Natural killer cell (primary cell): Measurements from ENCODE around the gene NMNAT3. TPM values are rescaled to one million over a fixed set of nuclear protein-coding genes. Genes with fewer than 3 reads are reported as not detected.

Experiments
- ATAC-seq, 3 donors: fragments of 150-1000 bp in 2 of 3; fragments of 200-7000 bp in 1 of 3; cut with Tn5 transposase; 1 replicate in 1 of 3; 2 replicates in 2 of 3; pipeline ENCODE4 v1.10.0; 2021; ENCODE audit warnings: mild to moderate bottlenecking in 2 of 3, moderate library complexity in 2 of 3
- DNase-seq, 2 donors: peaks; one replicate each; pipeline versions ENCODE4 v3.0.0 to v3.0.0-alpha.2; 2013 to 2021; ENCODE audit warnings: mixed read lengths in 1 of 2
- H3K27ac ChIP-seq: one replicate; pipeline ENCODE4 v1.5.1; 2013; ENCODE audit warnings: mild to moderate bottlenecking, low read length
- H3K27me3 ChIP-seq: one replicate; pipeline ENCODE4 v1.6.1; 2013; ENCODE audit warnings: low read length; ENCODE audit not compliant: control insufficient read depth, insufficient read depth
- H3K36me3 ChIP-seq: one replicate; pipeline ENCODE4 v1.6.1; 2013; ENCODE audit warnings: low read length; ENCODE audit not compliant: control insufficient read depth, insufficient read depth
- H3K4me1 ChIP-seq: one replicate; pipeline ENCODE4 v1.6.1; 2013; ENCODE audit warnings: low read length; ENCODE audit not compliant: control insufficient read depth, insufficient read depth
- H3K4me3 ChIP-seq: one replicate; pipeline ENCODE4 v1.5.1; 2013; ENCODE audit warnings: low read length
- H3K9me3 ChIP-seq: one replicate; pipeline ENCODE4 v1.6.1; 2013; ENCODE audit warnings: low read length; ENCODE audit not compliant: control insufficient read depth, insufficient read depth
- H3K27ac Mint-ChIP-seq, 2 donors: one replicate each; pipeline ENCODE4 v1.8.0; 2022; ENCODE audit warnings: mild to moderate bottlenecking in 2 of 2, mixed read lengths in 2 of 2, moderate library complexity in 1 of 2
- H3K27me3 Mint-ChIP-seq, 2 donors: one replicate each; pipeline ENCODE4 v1.8.0; 2022; ENCODE audit warnings: low read depth in 2 of 2, mixed read lengths in 2 of 2
- H3K36me3 Mint-ChIP-seq: one replicate; pipeline ENCODE4 v1.8.0; 2022; ENCODE audit warnings: mixed read lengths
- H3K4me1 Mint-ChIP-seq, 2 donors: one replicate each; pipeline ENCODE4 v1.8.0; 2022; ENCODE audit warnings: mixed read lengths in 2 of 2
- H3K4me3 Mint-ChIP-seq: one replicate; pipeline ENCODE4 v1.8.0; 2022; ENCODE audit warnings: mild to moderate bottlenecking, moderate library complexity, mixed read lengths
- H3K9me3 Mint-ChIP-seq, 2 donors: one replicate each; pipeline ENCODE4 v1.8.0; 2022; ENCODE audit warnings: mixed read lengths in 2 of 2
- WGBS: methylation state at CpG from one replicate; pipeline ENCODE4 v1.1.7; 2013; ENCODE audit warnings: missing lambda C conversion rate; ENCODE audit not compliant: insufficient coverage; 5-methylcytosine and 5-hydroxymethylcytosine counted together
- intact Hi-C: fragments of 100-400 bp; cut with micrococcal nuclease; formaldehyde crosslinking; loops from one replicate; pipeline ENCODE4 v1.14.2; 2022
- total RNA-seq, 4 donors: library from RNA; stranded (reverse); fragments of 120-200 nt in 1 of 4; gene quantifications; one replicate each; pipeline versions ENCODE4 v1.2.3 to v1.2.4, GENCODE V29; 2013 to 2022
- TF ChIP-seq, protein P1 (sequence below): fragments of 200-600 bp; IDR thresholded peaks from one replicate; pipeline ENCODE4 v1.8.0; 2022; ENCODE audit warnings: antibody characterized with exemption

NMNAT3 gene
- total RNA-seq, 3 donors from 2014 or later (not counting 1 experiment from before 2014, with no cell fraction given), result 1.6 to 3.7 (median 2.2) TPM

DNA sequence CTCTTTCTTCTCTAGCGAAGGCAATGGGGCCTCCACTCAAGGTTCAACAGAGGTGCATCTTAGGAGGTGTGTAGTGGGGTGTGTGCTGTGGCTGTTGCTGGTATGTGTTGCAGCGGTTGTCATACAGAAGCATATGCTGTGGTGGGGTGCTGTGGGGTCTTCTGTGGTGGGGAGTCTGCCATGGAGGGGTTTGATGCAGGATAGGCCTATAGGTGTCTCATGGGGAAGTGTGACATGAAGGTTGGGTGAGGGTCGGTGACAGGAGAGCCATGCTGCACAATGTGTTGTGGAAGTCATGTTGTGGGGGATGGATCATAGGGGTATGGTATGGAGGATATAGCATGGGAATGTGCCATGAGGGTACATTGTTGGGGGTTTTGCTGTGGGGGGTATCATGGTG lies 20.3 kb downstream of the NMNAT3 start:
- no peak overlapping the region for H3K27ac Mint-ChIP-seq
- TF ChIP-seq, protein P1, sequence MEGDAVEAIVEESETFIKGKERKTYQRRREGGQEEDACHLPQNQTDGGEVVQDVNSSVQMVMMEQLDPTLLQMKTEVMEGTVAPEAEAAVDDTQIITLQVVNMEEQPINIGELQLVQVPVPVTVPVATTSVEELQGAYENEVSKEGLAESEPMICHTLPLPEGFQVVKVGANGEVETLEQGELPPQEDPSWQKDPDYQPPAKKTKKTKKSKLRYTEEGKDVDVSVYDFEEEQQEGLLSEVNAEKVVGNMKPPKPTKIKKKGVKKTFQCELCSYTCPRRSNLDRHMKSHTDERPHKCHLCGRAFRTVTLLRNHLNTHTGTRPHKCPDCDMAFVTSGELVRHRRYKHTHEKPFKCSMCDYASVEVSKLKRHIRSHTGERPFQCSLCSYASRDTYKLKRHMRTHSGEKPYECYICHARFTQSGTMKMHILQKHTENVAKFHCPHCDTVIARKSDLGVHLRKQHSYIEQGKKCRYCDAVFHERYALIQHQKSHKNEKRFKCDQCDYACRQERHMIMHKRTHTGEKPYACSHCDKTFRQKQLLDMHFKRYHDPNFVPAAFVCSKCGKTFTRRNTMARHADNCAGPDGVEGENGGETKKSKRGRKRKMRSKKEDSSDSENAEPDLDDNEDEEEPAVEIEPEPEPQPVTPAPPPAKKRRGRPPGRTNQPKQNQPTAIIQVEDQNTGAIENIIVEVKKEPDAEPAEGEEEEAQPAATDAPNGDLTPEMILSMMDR, result no peak
- intact Hi-C loops, result no loop called here
- DNase-seq (no peak), ATAC-seq (no peak)
- Histone ChIP-seq H3K27ac (no peak overlapping the region), H3K27me3 (no peaks in the 10 kb centered on the region), H3K9me3 (no peaks in the 10 kb centered on the region), H3K36me3 (no peaks in the 10 kb centered on the region), H3K4me3 (no peak overlapping the region), H3K4me1 (no peaks in the 10 kb centered on the region)
- no peaks in the 10 kb centered on the region for H3K4me1 Mint-ChIP-seq
- WGBS, result 96% methylated on average over 3 of the region's 3 CpGs
- H3K9me3 Mint-ChIP-seq, result no peaks in the 10 kb centered on the region
- H3K27me3 Mint-ChIP-seq, result no peaks in the 10 kb centered on the region
- H3K36me3 Mint-ChIP-seq, result no peaks in the 10 kb centered on the region
- no peak overlapping the region for H3K4me3 Mint-ChIP-seq

DNA sequence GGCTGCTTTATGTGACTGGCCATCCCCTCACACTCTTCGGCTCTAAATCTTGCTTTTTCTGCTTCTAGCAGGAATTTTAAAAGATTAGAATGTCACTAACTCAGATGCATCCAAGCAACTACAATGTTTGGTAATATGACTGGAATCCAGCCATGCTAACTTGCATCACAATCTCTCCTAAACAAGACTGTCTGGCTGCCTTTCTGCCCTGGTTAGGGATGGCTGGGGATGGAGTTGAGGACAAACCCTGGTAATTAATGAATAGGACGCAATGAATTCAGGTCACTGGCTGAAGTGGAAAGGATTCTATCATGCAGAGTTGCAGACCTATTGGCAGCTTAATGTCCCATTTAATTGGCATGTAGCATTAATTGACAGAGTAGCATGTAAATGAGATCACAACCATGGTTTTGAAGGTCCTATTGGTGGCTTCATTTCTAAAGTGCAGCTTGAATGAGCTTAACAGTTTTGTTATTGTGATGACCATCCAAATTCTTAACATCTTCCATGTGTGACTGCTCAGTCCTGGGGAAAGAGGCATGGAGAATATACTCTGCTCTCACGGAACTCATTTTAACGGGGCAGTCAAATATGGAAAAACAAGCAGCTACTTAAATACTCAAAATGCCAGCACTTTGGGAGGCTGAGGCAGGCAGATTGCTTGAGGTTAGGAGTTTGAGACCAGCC lies 21.7 kb downstream of the NMNAT3 start:
- Mint-ChIP-seq H3K4me3 (no peak overlapping the region), H3K27ac (no peak overlapping the region), H3K4me1 (no peaks in the 10 kb centered on the region), H3K27me3 (no peaks in the 10 kb centered on the region), H3K36me3 (no peaks in the 10 kb centered on the region), H3K9me3 (no peaks in the 10 kb centered on the region)
- no peaks in the 10 kb centered on the region for H3K9me3 ChIP-seq
- H3K4me1 ChIP-seq, result no peaks in the 10 kb centered on the region
- intact Hi-C loops, result no loop called here
- no peaks in the 10 kb centered on the region for H3K36me3 ChIP-seq
- H3K4me3 ChIP-seq, result no peak overlapping the region
- no peak for DNase-seq
- H3K27me3 ChIP-seq, result no peaks in the 10 kb centered on the region
- no peak for ATAC-seq
- TF ChIP-seq, protein P1, result no peak
- 93% methylated on average over 4 of the region's 4 CpGs for WGBS
- H3K27ac ChIP-seq, result no peak overlapping the region

GRCh38 chr3:139654637-139655365 lies 23.0 kb downstream of the NMNAT3 start:
- 89% methylated on average over 6 of the region's 6 CpGs for WGBS
- Histone ChIP-seq H3K27me3 (no peaks in the 10 kb centered on the region), H3K4me3 (no peak overlapping the region), H3K9me3 (no peaks in the 10 kb centered on the region), H3K36me3 (no peaks in the 10 kb centered on the region), H3K27ac (no peak overlapping the region), H3K4me1 (no peaks in the 10 kb centered on the region)
- H3K4me3 Mint-ChIP-seq, result no peak overlapping the region
- H3K36me3 Mint-ChIP-seq, result no peaks in the 10 kb centered on the region
- no peaks in the 10 kb centered on the region for H3K4me1 Mint-ChIP-seq
- DNase-seq, result no peak
- no peaks in the 10 kb centered on the region for H3K27me3 Mint-ChIP-seq
- intact Hi-C loops, result no loop called here
- H3K27ac Mint-ChIP-seq, result no peak overlapping the region
- no peaks in the 10 kb centered on the region for H3K9me3 Mint-ChIP-seq
- ATAC-seq, result no peak
- TF ChIP-seq, protein P1, result no peak
